ENCODE data around the gene C21orf58. TPM values are rescaled to one million over a fixed set of nuclear protein-coding genes. Genes with fewer than 3 reads are reported as not detected.

Gene C21orf58
- total and polyA plus RNA-seq, 2 donors from 2014 or later: 0.67 to 2.7 TPM

DNA sequence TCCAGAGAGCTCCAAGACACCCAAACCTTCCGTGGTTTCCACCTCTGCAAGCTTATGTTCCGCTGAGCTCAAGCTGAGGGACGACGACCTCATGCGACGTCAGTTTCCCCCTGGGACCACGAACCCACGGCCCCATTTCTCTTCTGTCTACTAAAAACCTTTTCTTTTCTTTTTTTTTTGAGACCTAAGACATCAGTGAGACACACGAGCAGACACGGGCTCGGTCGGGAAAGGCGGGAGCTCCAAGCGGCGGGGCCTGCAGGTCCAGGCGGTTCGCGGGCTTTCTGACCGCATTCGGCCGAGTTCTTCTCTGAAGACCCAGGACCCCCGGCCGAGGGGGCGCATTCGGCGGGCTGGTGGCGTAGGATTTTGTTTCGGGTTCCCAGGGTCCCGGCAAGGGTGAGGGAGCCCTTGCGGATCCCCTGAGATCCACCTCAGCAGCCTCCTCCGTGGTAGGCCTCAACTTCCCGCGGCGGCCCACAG lies 402 bp downstream of the C21orf58 start:
- Histone ChIP-seq H3K4me3 (ENCODE audit: low read length in 3 of 3) (peak overlapping the region; percentile 64 to 89 (median 66)), H3K9ac (ENCODE audit: low read length in 3 of 3) (peak overlapping the region; percentile 46 to 61 (median 53)), H3K4me1 (ENCODE audit: control insufficient read depth in 2 of 3, insufficient read depth in 2 of 3, low read depth in 1 of 3, low read length in 3 of 3) (peaks cover 0 to 12% (median 3%) of the 10 kb centered on the region in 3 donors), H3K27ac (ENCODE audit: low read depth in 2 of 2, low read length in 2 of 2) (no peak overlapping the region), H3K36me3 (ENCODE audit: control insufficient read depth in 2 of 3, insufficient read depth in 3 of 3, low read length in 3 of 3) (no peaks in the 10 kb centered on the region), H3K9me3 (ENCODE audit: control insufficient read depth in 2 of 3, insufficient read depth in 1 of 3, low read length in 3 of 3) (no peaks in the 10 kb centered on the region), H3K27me3 (ENCODE audit: control insufficient read depth, insufficient read depth, low read length) (no peaks in the 10 kb centered on the region)
- DNase-seq: peak in 2 of 5 donors; percentile 30 to 38
- no peak for FAIRE-seq
- TF ChIP-seq, protein P1, sequence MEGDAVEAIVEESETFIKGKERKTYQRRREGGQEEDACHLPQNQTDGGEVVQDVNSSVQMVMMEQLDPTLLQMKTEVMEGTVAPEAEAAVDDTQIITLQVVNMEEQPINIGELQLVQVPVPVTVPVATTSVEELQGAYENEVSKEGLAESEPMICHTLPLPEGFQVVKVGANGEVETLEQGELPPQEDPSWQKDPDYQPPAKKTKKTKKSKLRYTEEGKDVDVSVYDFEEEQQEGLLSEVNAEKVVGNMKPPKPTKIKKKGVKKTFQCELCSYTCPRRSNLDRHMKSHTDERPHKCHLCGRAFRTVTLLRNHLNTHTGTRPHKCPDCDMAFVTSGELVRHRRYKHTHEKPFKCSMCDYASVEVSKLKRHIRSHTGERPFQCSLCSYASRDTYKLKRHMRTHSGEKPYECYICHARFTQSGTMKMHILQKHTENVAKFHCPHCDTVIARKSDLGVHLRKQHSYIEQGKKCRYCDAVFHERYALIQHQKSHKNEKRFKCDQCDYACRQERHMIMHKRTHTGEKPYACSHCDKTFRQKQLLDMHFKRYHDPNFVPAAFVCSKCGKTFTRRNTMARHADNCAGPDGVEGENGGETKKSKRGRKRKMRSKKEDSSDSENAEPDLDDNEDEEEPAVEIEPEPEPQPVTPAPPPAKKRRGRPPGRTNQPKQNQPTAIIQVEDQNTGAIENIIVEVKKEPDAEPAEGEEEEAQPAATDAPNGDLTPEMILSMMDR (IDR thresholded peaks at IDR 0.05; ENCODE audit: borderline replicate concordance, extremely low read depth, insufficient read depth): no peak
- intact Hi-C loops (cut with DNase I): no loop called here

DNA sequence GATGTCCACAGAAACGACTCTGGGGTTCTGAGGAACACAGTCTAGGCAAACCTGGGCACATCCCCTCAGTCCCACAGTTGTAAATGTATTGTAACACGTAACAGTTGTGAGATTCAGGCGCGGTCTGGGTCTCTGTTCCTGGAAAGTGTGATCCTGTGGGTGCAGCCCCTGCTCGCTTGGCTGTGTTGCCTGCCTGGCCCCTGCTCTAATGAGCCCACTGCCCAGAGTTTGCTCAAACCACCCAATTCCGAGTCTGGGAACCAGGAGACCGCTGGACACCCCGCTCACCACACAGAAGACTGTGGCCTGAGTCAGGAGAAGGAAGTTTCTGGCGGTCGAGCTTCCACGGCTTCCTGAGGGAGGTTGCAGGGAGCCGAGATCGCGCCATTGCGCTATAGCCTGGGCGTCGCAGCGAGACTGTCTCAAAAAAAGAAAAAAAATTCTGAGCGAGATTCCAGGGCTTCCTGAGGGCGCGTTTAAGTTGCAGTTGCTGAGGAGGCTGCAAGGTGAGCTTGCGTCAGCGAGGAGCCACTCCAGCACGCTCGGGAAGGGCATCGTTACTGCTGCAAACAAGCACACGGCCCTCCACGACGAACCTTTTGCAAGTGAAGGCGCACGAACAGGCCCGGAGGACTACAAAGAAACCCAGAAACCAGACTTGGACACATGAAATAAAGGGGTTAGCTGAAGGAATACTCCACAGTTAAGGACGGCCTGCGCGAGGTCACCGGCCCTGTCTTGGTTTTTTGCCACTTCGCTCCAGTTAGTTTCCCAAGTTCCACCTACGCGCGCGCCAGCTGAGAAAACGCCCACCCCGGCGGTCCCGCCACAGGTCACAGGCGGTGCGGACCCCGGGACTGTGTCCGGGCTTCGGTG lies 1.1 kb downstream of the C21orf58 start:
- H3K27ac ChIP-seq (ENCODE audit: low read depth in 2 of 2, low read length in 2 of 2): no peak overlapping the region
- FAIRE-seq (no peak), DNase-seq (peak in 4 of 5 donors; percentile 18 to 66 (median 24))
- H3K9ac ChIP-seq (ENCODE audit: low read length in 3 of 3): peak overlapping the region; percentile 46 to 61 (median 53)
- peak overlapping the region; percentile 64 to 89 (median 66) for H3K4me3 ChIP-seq (ENCODE audit: low read length in 3 of 3)
- H3K36me3 ChIP-seq (ENCODE audit: control insufficient read depth in 2 of 3, insufficient read depth in 3 of 3, low read length in 3 of 3): no peaks in the 10 kb centered on the region
- H3K9me3 ChIP-seq (ENCODE audit: control insufficient read depth in 2 of 3, insufficient read depth in 1 of 3, low read length in 3 of 3): no peaks in the 10 kb centered on the region
- intact Hi-C loops (cut with DNase I): no loop called here
- H3K27me3 ChIP-seq (ENCODE audit: control insufficient read depth, insufficient read depth, low read length): no peaks in the 10 kb centered on the region
- H3K4me1 ChIP-seq (ENCODE audit: control insufficient read depth in 2 of 3, insufficient read depth in 2 of 3, low read depth in 1 of 3, low read length in 3 of 3): peaks cover 0 to 12% (median 3%) of the 10 kb centered on the region in 3 donors
- TF ChIP-seq, protein P1 (IDR thresholded peaks at IDR 0.05; ENCODE audit: borderline replicate concordance, extremely low read depth, insufficient read depth): no peak

DNA sequence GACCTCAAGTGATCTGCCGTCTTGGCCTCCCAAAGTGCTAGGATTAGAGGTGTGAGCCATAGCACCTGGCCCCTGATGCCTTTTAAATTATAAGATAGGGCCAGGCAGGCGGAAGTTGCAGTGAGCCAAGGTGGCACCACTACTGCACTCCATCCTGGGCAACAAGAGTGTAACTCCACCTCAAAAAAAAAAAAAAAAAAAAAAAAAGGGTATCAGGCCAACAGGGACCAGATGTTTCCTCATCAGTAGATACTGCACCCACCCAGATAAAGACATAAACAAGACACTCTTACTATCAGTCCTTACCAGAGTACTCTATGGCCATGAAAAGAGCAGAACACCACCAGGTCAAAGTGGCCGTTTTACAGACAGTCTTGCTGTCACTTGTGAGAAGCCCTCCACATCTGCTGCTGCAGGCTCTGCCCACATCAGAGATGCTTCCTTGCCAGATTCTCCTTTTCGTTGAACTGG lies 3.3 kb downstream of the C21orf58 start:
- no peaks in the 10 kb centered on the region for H3K9me3 ChIP-seq (ENCODE audit: control insufficient read depth in 2 of 3, insufficient read depth in 1 of 3, low read length in 3 of 3)
- FAIRE-seq (no peak), DNase-seq (no peak)
- TF ChIP-seq, protein P1 (IDR thresholded peaks at IDR 0.05; ENCODE audit: borderline replicate concordance, extremely low read depth, insufficient read depth): no peak
- H3K27me3 ChIP-seq (ENCODE audit: control insufficient read depth, insufficient read depth, low read length): no peaks in the 10 kb centered on the region
- intact Hi-C loops (cut with DNase I): no loop called here
- H3K36me3 ChIP-seq (ENCODE audit: control insufficient read depth in 2 of 3, insufficient read depth in 3 of 3, low read length in 3 of 3): no peaks in the 10 kb centered on the region
- H3K4me3 ChIP-seq (ENCODE audit: low read length in 3 of 3): no peak overlapping the region
- peaks cover 0 to 8% (median 3%) of the 10 kb centered on the region in 3 donors for H3K4me1 ChIP-seq (ENCODE audit: control insufficient read depth in 2 of 3, insufficient read depth in 2 of 3, low read depth in 1 of 3, low read length in 3 of 3)
- no peak overlapping the region for H3K9ac ChIP-seq (ENCODE audit: low read length in 3 of 3)
- H3K27ac ChIP-seq (ENCODE audit: low read depth in 2 of 2, low read length in 2 of 2): no peak overlapping the region

Data from kidney (tissue), 14 donors.